Kasumi-1 (cell line): ENCODE data around the gene PARD3.
"Not testable (repeated sequence)": the region's sequence is repeated elsewhere in the genome, so short reads cannot be mapped to it uniquely, and the experiment has no call there.

Source experiments
- DNase-seq, 2 experiments: peaks; one replicate each; lab custom pipeline; 2025; lab: John Stamatoyannopoulos, UW

Gene PARD3

GRCh38 chr10:34382626-34383025 is 432.5 kb downstream of the PARD3 start:
- no peak for DNase-seq

DNA sequence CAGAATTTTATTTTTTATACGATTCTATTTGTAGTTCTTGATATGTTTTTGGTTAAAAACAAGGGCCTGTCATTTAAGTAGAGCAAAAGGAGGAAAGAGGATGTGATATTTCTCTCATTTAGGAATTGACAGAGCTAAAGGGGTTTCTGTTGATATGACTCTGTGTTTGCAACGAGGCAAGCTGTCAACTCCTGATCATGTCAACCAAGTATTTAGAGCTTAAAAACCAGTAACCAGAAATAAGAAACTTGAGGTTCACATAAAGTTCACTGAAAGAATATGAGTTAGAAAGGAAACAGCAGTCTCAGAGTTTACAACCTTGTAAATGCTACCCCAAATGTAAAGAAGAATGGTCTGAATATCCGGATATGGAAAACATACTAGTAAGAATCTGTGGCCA is 434.2 kb downstream of the PARD3 start:
- DNase-seq: no peak

DNA sequence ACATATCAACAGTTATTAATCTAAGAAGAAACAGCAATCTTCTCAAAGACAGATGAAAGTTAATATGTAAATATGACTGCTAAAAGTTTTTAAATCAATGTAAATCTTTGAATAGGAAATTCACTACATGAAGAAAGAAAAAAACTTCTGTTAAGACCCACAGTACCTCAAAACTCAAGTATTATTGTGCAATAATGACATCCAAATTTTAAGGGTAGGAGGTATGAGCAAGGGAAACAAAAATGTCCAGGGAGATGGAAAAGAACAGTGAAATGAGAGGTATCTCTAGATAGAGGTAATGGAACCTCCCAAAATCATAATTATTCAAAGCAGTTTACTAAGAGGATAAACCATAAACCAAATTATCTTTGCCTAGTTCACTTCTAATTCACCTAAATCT is 436.8 kb downstream of the PARD3 start:
- DNase-seq: no peak

DNA sequence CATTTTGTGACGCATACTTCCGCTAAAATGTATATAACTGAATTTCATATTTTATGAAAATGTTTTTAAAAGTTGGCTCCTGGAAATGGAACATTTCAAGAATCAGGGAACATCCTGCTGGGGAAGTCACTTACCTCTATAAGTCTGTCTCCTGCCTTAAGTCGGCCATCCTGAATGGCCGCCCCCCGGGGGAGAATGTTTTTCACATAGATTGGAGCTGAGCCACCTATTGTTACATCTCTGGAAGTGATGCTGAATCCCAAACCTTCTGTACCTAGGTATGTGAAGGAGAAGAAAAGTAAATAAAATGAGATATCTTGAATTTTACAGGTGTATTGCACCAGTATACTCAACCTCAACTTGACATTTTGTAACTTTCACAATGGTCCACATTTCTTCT is 437.3 kb downstream of the PARD3 start:
- DNase-seq: no peak

GRCh38 chr10:34374356-34375045 is 440.6 kb downstream of the PARD3 start:
- peak; percentile 71 to 73 for DNase-seq

DNA sequence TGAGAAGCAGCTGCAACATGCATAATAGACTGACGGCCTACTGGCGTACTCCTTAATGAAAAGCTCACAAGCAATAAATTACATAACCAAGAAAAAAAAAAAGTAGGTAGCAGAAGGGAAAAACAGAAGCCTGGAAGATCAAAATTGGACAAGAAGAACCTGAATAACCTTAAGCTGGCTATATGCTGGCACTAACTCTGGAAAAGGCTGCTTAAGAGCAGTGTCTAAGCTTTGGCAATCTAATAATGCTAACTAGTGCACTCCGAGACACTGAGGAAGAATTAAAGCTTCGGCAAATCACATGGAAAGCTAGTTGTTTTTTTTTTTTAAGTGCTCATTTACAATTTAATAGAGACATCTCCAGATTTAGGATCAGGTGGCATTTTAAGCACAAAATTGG is 441.9 kb downstream of the PARD3 start:
- DNase-seq: no peak

DNA sequence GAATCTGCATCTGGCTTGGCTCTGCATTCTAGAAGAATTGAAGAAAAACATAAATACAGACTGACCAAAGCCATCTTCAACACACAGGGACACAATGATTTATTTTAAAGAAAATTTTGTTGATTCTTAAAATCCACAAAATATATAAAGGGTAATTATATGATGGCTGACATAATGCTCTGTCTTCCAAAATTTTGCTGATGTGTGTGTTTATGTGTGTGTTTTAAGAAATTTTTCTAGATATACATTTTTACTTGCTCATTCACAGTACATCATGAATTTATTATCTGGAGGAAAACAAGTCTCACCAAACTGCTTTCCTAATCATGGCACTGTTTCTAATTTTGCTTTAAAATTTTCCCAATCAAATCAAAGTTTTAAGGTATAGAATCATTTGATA is 442.6 kb downstream of the PARD3 start:
- DNase-seq: no peak

- no peak for DNase-seq
Observed at GRCh38 chr10:34370126-34370525, 445.0 kb downstream of the PARD3 start.

DNA sequence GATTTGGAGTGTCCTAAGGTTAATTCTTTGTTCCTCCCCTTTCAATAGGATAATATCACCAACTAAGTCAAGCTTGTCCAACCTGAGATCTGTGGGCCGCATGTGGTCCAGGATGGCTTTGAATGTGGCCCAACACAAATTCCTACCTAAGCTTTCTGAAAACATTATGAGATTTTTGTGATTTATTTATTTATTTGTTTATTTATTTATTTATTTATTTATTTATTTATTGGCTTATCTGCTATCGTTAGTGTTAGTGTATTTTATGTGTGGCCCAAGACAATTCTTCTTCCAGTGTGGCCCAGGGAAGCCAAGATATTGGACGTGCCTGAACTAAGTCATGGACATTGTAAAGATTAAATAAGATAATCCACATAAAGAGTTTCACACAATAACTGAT is 446.0 kb downstream of the PARD3 start:
- DNase-seq: no peak

GRCh38 chr10:34364253-34365037 is 450.7 kb downstream of the PARD3 start:
- DNase-seq: no peak

GRCh38 chr10:34360984-34361383 is 454.1 kb downstream of the PARD3 start:
- DNase-seq: no peak

GRCh38 chr10:34359435-34359813 is 455.7 kb downstream of the PARD3 start:
- DNase-seq: no peak

- no peak for DNase-seq
Observed at GRCh38 chr10:34358729-34359434, 456.2 kb downstream of the PARD3 start.

DNA sequence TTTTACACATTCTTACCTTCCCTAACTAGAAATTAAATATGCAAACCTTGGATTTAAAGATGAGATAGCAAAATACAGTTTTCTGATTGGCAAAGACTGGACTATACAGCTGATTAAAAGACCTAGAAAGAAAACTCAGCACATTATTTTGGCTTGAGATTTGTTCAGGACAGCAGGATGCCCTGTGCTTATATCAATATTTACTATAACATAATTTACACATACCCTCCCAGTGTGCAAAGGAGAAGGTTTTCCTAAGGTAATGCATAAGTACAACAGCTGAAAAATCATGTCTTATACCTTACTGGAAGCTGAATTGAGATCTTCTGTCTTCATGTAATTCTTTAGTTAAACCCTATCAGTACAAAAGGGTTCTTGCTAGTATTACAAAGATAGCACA is 458.6 kb downstream of the PARD3 start:
- DNase-seq: no peak

DNA sequence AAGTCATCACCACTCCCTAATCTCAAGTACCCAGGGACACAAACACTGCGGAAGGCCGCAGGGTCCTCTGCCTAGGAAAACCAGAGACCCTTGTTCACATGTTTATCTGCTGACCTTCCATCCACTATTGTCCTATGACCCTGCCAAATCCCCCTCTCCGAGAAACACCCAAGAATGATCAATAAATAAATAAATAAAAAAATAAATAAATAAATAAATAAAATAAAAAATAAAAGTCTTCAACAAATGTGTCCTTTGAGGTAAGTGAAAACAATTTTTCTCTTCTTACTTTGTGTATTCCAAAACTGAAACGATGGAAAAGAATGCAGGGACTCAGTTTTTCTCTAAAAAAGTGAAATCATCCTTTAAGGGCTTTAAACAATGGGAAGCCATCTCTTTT is 461.6 kb downstream of the PARD3 start:
- not testable (repeated sequence) for DNase-seq

DNA sequence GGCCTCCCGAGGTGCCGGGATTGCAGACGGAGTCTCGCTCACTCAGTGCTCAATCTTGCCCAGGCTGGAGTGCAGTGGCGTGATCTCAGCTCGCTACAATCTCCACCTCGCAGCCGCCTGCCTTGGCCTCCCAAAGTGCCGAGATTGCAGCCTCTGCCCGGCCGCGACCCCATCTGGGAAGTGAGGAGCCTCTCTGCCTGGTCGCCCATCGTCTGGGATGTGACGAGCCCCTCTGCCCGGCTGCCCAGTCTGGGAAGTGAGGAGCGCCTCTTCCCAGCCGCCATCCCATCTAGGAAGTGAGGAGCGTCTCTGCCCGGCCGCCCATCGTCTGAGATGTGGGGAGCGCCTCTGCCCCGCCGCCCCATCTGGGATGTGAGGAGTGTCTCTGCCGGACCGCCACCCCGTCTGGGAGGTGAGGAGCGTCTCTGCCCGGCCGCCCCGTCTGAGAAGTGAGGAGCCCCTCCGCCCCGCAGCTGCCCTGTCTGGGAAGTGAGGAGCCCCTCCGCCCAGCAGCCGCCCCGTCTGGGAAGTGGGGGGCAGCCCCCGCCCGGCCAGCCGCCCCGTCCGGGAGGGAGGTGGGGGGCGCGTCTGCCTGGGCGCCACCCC is 462.4 kb downstream of the PARD3 start:
- DNase-seq: not testable (repeated sequence)

- DNase-seq: no peak
Observed at GRCh38 chr10:34351161-34351560, 463.9 kb downstream of the PARD3 start.

DNA sequence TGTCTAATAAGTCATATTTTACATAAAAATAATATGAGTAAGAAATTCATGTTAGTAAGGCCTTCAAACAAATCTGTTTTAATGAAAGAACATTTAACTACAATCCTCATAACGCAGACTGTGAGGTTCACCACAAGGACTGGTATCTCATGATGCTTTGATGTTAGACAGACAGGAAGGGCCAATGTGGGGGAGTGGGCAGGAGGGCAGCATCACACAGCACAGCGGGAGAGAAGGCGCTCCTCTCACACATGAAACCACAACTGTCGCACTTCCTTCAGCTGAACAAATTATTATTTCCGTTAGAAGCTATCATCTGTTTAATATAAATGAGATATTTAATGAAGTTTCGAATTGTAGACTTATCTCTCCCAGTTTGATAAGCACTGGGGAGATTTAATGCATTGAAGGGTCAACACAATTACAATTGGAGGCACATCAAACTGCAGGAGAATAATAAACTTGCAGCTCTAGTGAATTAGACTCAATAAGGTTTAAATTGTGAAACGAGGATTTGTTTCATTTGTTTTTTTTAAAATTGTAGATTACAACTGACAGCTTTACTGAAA is 466.1 kb downstream of the PARD3 start:
- peak; percentile 57 to 63 for DNase-seq

GRCh38 chr10:34348021-34348420 is 467.1 kb downstream of the PARD3 start:
- DNase-seq: no peak

- DNase-seq: no peak
Observed at GRCh38 chr10:34347131-34347530, 468.0 kb downstream of the PARD3 start.

DNA sequence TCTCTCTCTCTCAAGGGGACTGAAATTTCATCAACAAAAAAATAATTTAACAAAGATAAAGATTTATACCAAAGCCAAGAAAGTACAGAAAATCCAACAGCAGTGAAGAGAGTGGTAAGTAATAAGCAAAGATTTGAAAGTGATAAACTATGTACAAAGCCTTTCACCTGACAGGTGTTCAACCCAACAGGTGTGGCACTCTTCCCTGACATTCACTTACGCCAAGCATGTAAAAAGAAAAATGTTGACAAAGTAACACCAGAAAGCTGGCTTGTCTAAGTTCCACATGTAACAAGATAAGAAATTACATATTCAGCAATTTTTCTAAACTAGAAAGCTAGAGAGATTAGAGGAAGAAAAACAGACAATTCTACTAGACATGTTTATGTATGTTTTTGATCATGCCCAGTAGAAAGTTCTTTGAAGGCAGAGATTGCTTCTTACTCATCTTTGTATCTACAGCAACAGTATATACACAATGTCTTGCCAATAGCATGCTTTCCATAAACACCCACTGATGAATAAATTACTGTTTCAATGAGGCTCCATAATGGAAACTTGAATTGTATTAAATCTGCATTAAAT is 468.5 kb downstream of the PARD3 start:
- no peak for DNase-seq

GRCh38 chr10:34345383-34345782 is 469.7 kb downstream of the PARD3 start:
- DNase-seq: no peak
